H1 (cell line): ENCODE results near the gene RBMX. TPM values are rescaled to one million over a fixed set of nuclear protein-coding genes. Genes with fewer than 3 reads are reported as not detected.

Source experiments
- CTCF ChIA-PET: fragments of 300-600 bp; sonication (Branson Sonifier 250); formaldehyde crosslinking; loops from one replicate; lab custom pipeline; 2021; ENCODE audit not compliant: partially characterized antibody; lab: Charles Lee
- POLR2A ChIA-PET: fragments of 300-600 bp; sonication (Branson Sonifier 250); formaldehyde crosslinking; loops from one replicate; lab custom pipeline; 2021; ENCODE audit warnings: inconsistent platforms; ENCODE audit not compliant: partially characterized antibody; lab: Charles Lee
- DNase-seq, 2 experiments: peaks; one replicate each; pipeline versions ENCODE4 v3.0.0 to v3.0.0-alpha.2; 2010 to 2022; ENCODE audit warnings: low spot score in 2 of 2, low read depth in 1 of 2, mixed read lengths in 1 of 2
- FAIRE-seq: peaks from 2 replicates; lab custom pipeline; 2011; peaks lifted over from hg19 to GRCh38; lab: Jason Lieb, UNC
- H2AFZ ChIP-seq: 2 replicates; pipeline ENCODE4 v1.8.1; 2012; ENCODE audit warnings: low read length, inconsistent platforms
- H2AK5ac ChIP-seq: 2 replicates; pipeline ENCODE4 v1.6.1; 2013; ENCODE audit warnings: low read depth, low read length
- H2BK120ac ChIP-seq: replicated peaks from 2 replicates; pipeline ENCODE3; 2013; ENCODE audit warnings: low read depth, low read length, inconsistent platforms
- H2BK12ac ChIP-seq: 2 replicates; pipeline ENCODE4 v1.6.1; 2013; ENCODE audit warnings: low read depth, low read length
- H2BK15ac ChIP-seq: 2 replicates; pipeline ENCODE4 v1.6.1; 2013; ENCODE audit warnings: low read length
- H2BK20ac ChIP-seq: 2 replicates; pipeline ENCODE4 v1.6.1; 2013; ENCODE audit warnings: low read length
- H2BK5ac ChIP-seq: 2 replicates; pipeline ENCODE4 v1.6.1; 2013; ENCODE audit warnings: low read depth, low read length
- H3K14ac ChIP-seq: 2 replicates; pipeline ENCODE4 v1.6.1; 2013; ENCODE audit warnings: inconsistent platforms; ENCODE audit not compliant: insufficient read length
- H3K18ac ChIP-seq: 2 replicates; pipeline ENCODE4 v1.6.1; 2013; ENCODE audit warnings: low read length; ENCODE audit errors: extremely low read depth
- H3K23ac ChIP-seq: 2 replicates; pipeline ENCODE4 v1.6.1; 2013; ENCODE audit warnings: inconsistent platforms; ENCODE audit not compliant: insufficient read length
- H3K23me2 ChIP-seq: 2 replicates; pipeline ENCODE4 v1.6.1; 2013; ENCODE audit warnings: low read depth, low read length
- H3K27ac ChIP-seq: 2 replicates; pipeline ENCODE4 v1.6.1; 2011; ENCODE audit warnings: low read depth, low read length, inconsistent platforms
- H3K27me3 ChIP-seq, 4 experiments: replicated peaks in 1 of 4; 1 replicate in 1 of 4; 2 replicates in 3 of 4; pipeline versions ENCODE4 v1.6.1 to v1.8.1; 2011 to 2013; ENCODE audit warnings: low read length in 3 of 4, mild to moderate bottlenecking in 3 of 4, inconsistent platforms in 2 of 4, mixed read lengths in 2 of 4, moderate library complexity in 1 of 4; ENCODE audit not compliant: control insufficient read depth in 3 of 4, insufficient read depth in 3 of 4; ENCODE audit errors: extremely low read depth in 1 of 4
- H3K36me3 ChIP-seq, 4 experiments: 2 replicates each; pipeline versions ENCODE4 v1.6.1 to v1.8.1; 2011 to 2013; ENCODE audit warnings: mild to moderate bottlenecking in 4 of 4, low read length in 3 of 4, moderate library complexity in 2 of 4, control low read depth in 1 of 4, inconsistent platforms in 1 of 4; ENCODE audit not compliant: insufficient read depth in 4 of 4, control insufficient read depth in 2 of 4
- H3K4ac ChIP-seq: replicated peaks from 2 replicates; pipeline ENCODE3; 2013; ENCODE audit warnings: low read length, low read depth, mixed read lengths, inconsistent platforms; ENCODE audit not compliant: insufficient read length
- H3K4me1 ChIP-seq, 4 experiments: replicated peaks in 1 of 4; 1 replicate in 1 of 4; 2 replicates in 3 of 4; pipeline versions ENCODE4 v1.6.1 to v1.8.1; 2011 to 2013; ENCODE audit warnings: low read length in 3 of 4, inconsistent platforms in 2 of 4, mixed read lengths in 1 of 4; ENCODE audit not compliant: insufficient read depth in 4 of 4, control insufficient read depth in 3 of 4
- H3K4me2 ChIP-seq, 2 experiments: 2 replicates each; pipeline versions ENCODE4 v1.6.1 to v1.8.1; 2011 to 2013; ENCODE audit warnings: low read depth in 2 of 2, low read length in 2 of 2, control low read depth in 1 of 2, inconsistent platforms in 1 of 2, mild to moderate bottlenecking in 1 of 2; ENCODE audit not compliant: insufficient read depth in 1 of 2
- H3K4me3 ChIP-seq, 4 experiments: fragments of 200-600, 300-600 bp in 1 of 4; sonication (generic), shearing (Covaris generic), sonication (Bioruptor Twin) in 1 of 4; 2 replicates each; pipeline versions ENCODE4 v1.5.1 to v1.8.1; 2011 to 2016; ENCODE audit warnings: low read length in 4 of 4, low read depth in 3 of 4, control low read depth in 2 of 4, inconsistent platforms in 2 of 4, mild to moderate bottlenecking in 2 of 4, mixed read lengths in 1 of 4, moderate library complexity in 1 of 4; ENCODE audit not compliant: insufficient read depth in 2 of 4; ENCODE audit errors: extremely low read depth in 1 of 4
- H3K56ac ChIP-seq: replicated peaks from 2 replicates; pipeline ENCODE3; 2013; ENCODE audit warnings: low read depth, mild to moderate bottlenecking, mixed read lengths, low read length, inconsistent platforms; ENCODE audit not compliant: insufficient read length
- H3K79me1 ChIP-seq: 2 replicates; pipeline ENCODE4 v1.6.1; 2013; ENCODE audit warnings: low read depth, low read length, control low read depth
- H3K79me2 ChIP-seq, 2 experiments: 2 replicates each; pipeline versions ENCODE4 v1.6.1 to v1.8.1; 2012 to 2013; ENCODE audit warnings: low read length in 2 of 2, mild to moderate bottlenecking in 2 of 2, inconsistent platforms in 1 of 2; ENCODE audit not compliant: insufficient read depth in 2 of 2, control insufficient read depth in 1 of 2
- H3K9ac ChIP-seq, 4 experiments: replicated peaks in 1 of 4; 1 replicate in 1 of 4; 2 replicates in 3 of 4; pipeline versions ENCODE4 v1.6.1 to v1.8.1; 2011 to 2013; ENCODE audit warnings: low read depth in 3 of 4, low read length in 3 of 4, control low read depth in 2 of 4, mild to moderate bottlenecking in 2 of 4, moderate library complexity in 2 of 4, inconsistent platforms in 1 of 4; ENCODE audit errors: extremely low read depth in 1 of 4
- H3K9me3 ChIP-seq, 2 experiments: 2 replicates each; pipeline versions ENCODE4 v1.6.1 to v1.8.1; 2012 to 2013; ENCODE audit warnings: mild to moderate bottlenecking in 2 of 2, moderate library complexity in 2 of 2, control low read depth in 1 of 2, inconsistent platforms in 1 of 2, low read depth in 1 of 2, low read length in 1 of 2, mixed read lengths in 1 of 2; ENCODE audit not compliant: insufficient read depth in 2 of 2
- H4K20me1 ChIP-seq, 2 experiments: replicated peaks in 1 of 2; 2 replicates each; pipeline versions ENCODE3 to v1.8.1; 2011 to 2013; ENCODE audit warnings: inconsistent platforms in 2 of 2, low read length in 2 of 2, mild to moderate bottlenecking in 1 of 2; ENCODE audit not compliant: insufficient read depth in 2 of 2, control insufficient read depth in 1 of 2
- H4K5ac ChIP-seq: 2 replicates; pipeline ENCODE4 v1.6.1; 2013; ENCODE audit warnings: low read length, low read depth, mixed read lengths, inconsistent platforms; ENCODE audit not compliant: insufficient read length
- H4K8ac ChIP-seq: 2 replicates; pipeline ENCODE4 v1.8.0; 2013; ENCODE audit warnings: mild to moderate bottlenecking, moderate library complexity, low read length, inconsistent platforms; ENCODE audit not compliant: insufficient read depth; ENCODE audit errors: extremely low read depth
- H4K91ac ChIP-seq: replicated peaks from 2 replicates; pipeline ENCODE3; 2013; ENCODE audit warnings: low read length, mixed read lengths, inconsistent platforms; ENCODE audit not compliant: insufficient read length
- BACH1 ChIP-seq: IDR thresholded peaks from 2 replicates; pipeline ENCODE4 v1.6.1; 2012; ENCODE audit warnings: low read length, improper control_type of control experiment
- CEBPB ChIP-seq: IDR thresholded peaks from 2 replicates; pipeline ENCODE4 v1.6.1; 2012; ENCODE audit warnings: low read depth, low read length
- MAX ChIP-seq: IDR thresholded peaks from 2 replicates; pipeline ENCODE4 v1.6.1; 2012; ENCODE audit warnings: inconsistent platforms
- PHF8 ChIP-seq: fragments of 200-600 bp; sonication (generic); conservative IDR thresholded peaks from 2 replicates; pipeline ENCODE4 v1.7.1; 2012; ENCODE audit warnings: low read depth, mild to moderate bottlenecking, inconsistent platforms, low read length, moderate library complexity
- POLR2A ChIP-seq, 2 experiments: IDR thresholded peaks; 1 replicate in 1 of 2; 2 replicates in 1 of 2; pipeline ENCODE4 v1.6.1; 2011; ENCODE audit warnings: low read depth in 2 of 2, low read length in 2 of 2, mild to moderate bottlenecking in 2 of 2; ENCODE audit errors: control extremely low read depth in 1 of 2
- RBBP5 ChIP-seq: IDR thresholded peaks from 2 replicates; pipeline ENCODE4 v1.7.1; 2012; ENCODE audit warnings: low read depth, mild to moderate bottlenecking, inconsistent platforms, low read length, moderate library complexity, borderline replicate concordance
- SIRT6 ChIP-seq: IDR thresholded peaks from one replicate; pipeline ENCODE4 v1.7.1; 2012; ENCODE audit warnings: low read length, inconsistent platforms
- SP1 ChIP-seq: IDR thresholded peaks from 2 replicates; pipeline ENCODE4 v1.6.1; 2011; ENCODE audit warnings: low read depth, low read length
- WGBS, 2 experiments: shearing (Covaris generic) in 1 of 2; methylation state at CpG; one replicate each; pipeline versions ENCODE4 v1.1.6 to v1.1.7; 2013 to 2015; ENCODE audit warnings: low lambda C conversion rate in 2 of 2, mixed read lengths in 2 of 2, inconsistent platforms in 1 of 2, low coverage in 1 of 2, missing lambda C conversion rate in 1 of 2; ENCODE audit not compliant: insufficient replicate concordance in 2 of 2, insufficient coverage in 1 of 2, insufficient read length in 1 of 2; ENCODE audit errors: extremely low coverage in 1 of 2, missing lambda C conversion rate in 1 of 2; 5-methylcytosine and 5-hydroxymethylcytosine counted together
- polyA plus RNA-seq, 7 experiments: library from polyadenylated mRNA; depleted of rRNA in 3 of 7; stranded (reverse) in 5 of 7; unstranded in 2 of 7; fragments of >200 nt in 5 of 7; fragments of 200-250 nt in 2 of 7; gene quantifications; 1 replicate in 5 of 7; 2 replicates in 1 of 7; 4 replicates in 1 of 7; pipeline versions ENCODE4 v1.2.1 to v1.2.3, GENCODE V29; 2011 to 2013; ENCODE audit warnings: missing spikeins in 2 of 7, mixed read lengths in 2 of 7
- total RNA-seq: library from RNA; stranded (reverse); fragmentation: NEBNext Ultra II Directional; extraction: Animal tissue kit (Norgen Biotek cat#: 25700); gene quantifications from 2 replicates; pipeline ENCODE4 v1.2.1, GENCODE V29; 2021

RBMX gene
- total and polyA plus RNA-seq, 2 of the 8 experiments (the other 6 are each of a cell fraction or from before 2014, with no cell fraction given) = 213 to 476 TPM

- no peak overlapping the region for H2BK15ac ChIP-seq
- H3K27ac ChIP-seq = no peak overlapping the region
- no peak overlapping the region for H3K4me3 ChIP-seq
- no peak overlapping the region for H2AFZ ChIP-seq
- H3K79me1 ChIP-seq = no peaks in the 10 kb centered on the region
- H3K23me2 ChIP-seq = peaks cover 3% of the 10 kb centered on the region; the same call in 1 of the 2 replicates
- H3K14ac ChIP-seq = no peak overlapping the region
- H2AK5ac ChIP-seq = no peak overlapping the region
- no peak overlapping the region for H2BK20ac ChIP-seq
- H3K79me2 ChIP-seq = no peaks in the 10 kb centered on the region
- H3K36me3 ChIP-seq = no peaks in the 10 kb centered on the region
- FAIRE-seq (no peak), DNase-seq (no peak)
- H4K20me1 ChIP-seq = no peaks in the 10 kb centered on the region
- H3K9me3 ChIP-seq = no peaks in the 10 kb centered on the region
- no peak overlapping the region for H3K56ac ChIP-seq
- H3K23ac ChIP-seq = no peak overlapping the region
- no peak overlapping the region for H3K4ac ChIP-seq
- H2BK120ac ChIP-seq = no peak overlapping the region
- no peak overlapping the region for H4K8ac ChIP-seq
- CTCF ChIA-PET = no interaction called here
- H4K91ac ChIP-seq = no peak overlapping the region
- no peak overlapping the region for H3K4me2 ChIP-seq
- H3K18ac ChIP-seq = no peak overlapping the region
- 93 to 100% methylated on average over 1 to 11 of the region's 11 CpGs for whole genome bisulfite sequencing, 2 experiments
- POLR2A ChIA-PET = interaction anchor here (1.2 to 4.6 kb wide), 3 partner anchors 15 to 31 kb away, joined by 3 to 46 read pairs (median 7); partner anchors contain the start of gene RBMX
- no peak overlapping the region for H4K5ac ChIP-seq
- no peak overlapping the region for H3K9ac ChIP-seq
- H2BK12ac ChIP-seq = no peak overlapping the region
- no peaks in the 10 kb centered on the region for H3K27me3 ChIP-seq
- H2BK5ac ChIP-seq = no peak overlapping the region
- H3K4me1 ChIP-seq = no peaks in the 10 kb centered on the region; a peak in 1 of 7 replicates
- TF ChIP-seq SP1 (no peak), RBBP5 (no peak), MAX (no peak), POLR2A (IDR thresholded peaks at IDR 0.05; ENCODE audit: control extremely low read depth in 1 of 2, low read depth in 2 of 2, low read length in 2 of 2) (no peak), BACH1 (no peak), CEBPB (no peak), PHF8 (no peak), SIRT6 (no peak)
Measured at GRCh38 chrX:136907621-136908020, 27.1 kb upstream of the RBMX start.
